Measurements from ENCODE around the gene IER2. TPM values are rescaled to one million over a fixed set of nuclear protein-coding genes. Genes with fewer than 3 reads are reported as not detected.

IER2 gene
- total and polyA plus RNA-seq, 9 of the 15 experiments (the other 6 are each of a cell fraction or from before 2014, with no cell fraction given) = 4.5 to 205 (median 23.7) TPM

- TF ChIP-seq CBX1 (IDR thresholded peaks at IDR 0.05; ENCODE audit: low read depth) (no peak), ZBTB34 (CRISPR knock-in tag; IDR thresholded peaks at IDR 0.05) (no peak), ZNF644 (tag; IDR thresholded peaks at IDR 0.05; ENCODE audit: low read depth) (no peak), CHAMP1 (IDR thresholded peaks at IDR 0.05) (no peak), HEY1 (CRISPR knock-in tag; IDR thresholded peaks at IDR 0.05; ENCODE audit: borderline replicate concordance) (no peak), TARDBP (IDR thresholded peaks at IDR 0.05) (peak; percentile 50; the same call in 1 of the 2 replicates), REST (IDR thresholded peaks at IDR 0.05; ENCODE audit: borderline replicate concordance) (no peak), REST (CRISPR knock-in tag; IDR thresholded peaks at IDR 0.05; ENCODE audit: low read depth) (no peak), THRB (CRISPR knock-in tag; conservative IDR thresholded peaks at IDR 0.05) (no peak), TCF3 (CRISPR knock-in tag; IDR thresholded peaks at IDR 0.05) (no peak; the same call in 1 of the 2 replicates), HNRNPL (IDR thresholded peaks at IDR 0.05; ENCODE audit: low read depth, low read length) (0 out of 2 replicates have a peak, but pooled peaks have one; percentile 49), HMBOX1 (IDR thresholded peaks at IDR 0.05) (no peak), SLC30A9 (CRISPR knock-in tag; IDR thresholded peaks at IDR 0.05) (no peak), ZNF212 (CRISPR knock-in tag; IDR thresholded peaks at IDR 0.05) (no peak), ZBTB17 (CRISPR knock-in tag; IDR thresholded peaks at IDR 0.05) (peak; percentile 48; the same call in 1 of the 2 replicates)
Observed at GRCh38 chr19:13154241-13154778, 4.1 kb downstream of the IER2 start (continued).
